ENCODE measurements around the gene ABCA4. TPM values are rescaled to one million over a fixed set of nuclear protein-coding genes. Genes with fewer than 3 reads are reported as not detected.

ABCA4 gene
- polyA plus RNA-seq, 3 donors, result 5.4 to 7.1 (median 6.0) TPM

DNA sequence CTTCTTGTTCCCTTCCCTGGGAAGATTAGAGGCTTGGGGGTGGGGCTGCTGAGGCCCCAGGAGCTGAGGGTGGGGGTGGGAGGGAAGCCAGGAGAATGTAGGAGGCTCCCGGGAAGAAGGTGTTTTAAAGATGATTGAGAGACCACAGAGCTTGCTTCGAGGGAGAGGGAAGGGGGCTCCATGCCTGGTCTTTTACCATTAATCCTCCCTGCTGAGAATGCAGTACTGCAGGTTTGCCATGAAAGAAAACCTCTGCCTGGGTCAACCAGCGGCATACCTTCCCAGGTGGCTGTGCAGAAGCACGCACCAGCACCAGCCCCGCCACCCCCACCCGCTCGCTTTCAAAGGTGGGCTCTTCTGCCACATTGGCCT lies 15.4 kb downstream of the ABCA4 start:
- DNase-seq (ENCODE audit: low read depth in 3 of 3, low spot score in 2 of 3), result no peak

DNA sequence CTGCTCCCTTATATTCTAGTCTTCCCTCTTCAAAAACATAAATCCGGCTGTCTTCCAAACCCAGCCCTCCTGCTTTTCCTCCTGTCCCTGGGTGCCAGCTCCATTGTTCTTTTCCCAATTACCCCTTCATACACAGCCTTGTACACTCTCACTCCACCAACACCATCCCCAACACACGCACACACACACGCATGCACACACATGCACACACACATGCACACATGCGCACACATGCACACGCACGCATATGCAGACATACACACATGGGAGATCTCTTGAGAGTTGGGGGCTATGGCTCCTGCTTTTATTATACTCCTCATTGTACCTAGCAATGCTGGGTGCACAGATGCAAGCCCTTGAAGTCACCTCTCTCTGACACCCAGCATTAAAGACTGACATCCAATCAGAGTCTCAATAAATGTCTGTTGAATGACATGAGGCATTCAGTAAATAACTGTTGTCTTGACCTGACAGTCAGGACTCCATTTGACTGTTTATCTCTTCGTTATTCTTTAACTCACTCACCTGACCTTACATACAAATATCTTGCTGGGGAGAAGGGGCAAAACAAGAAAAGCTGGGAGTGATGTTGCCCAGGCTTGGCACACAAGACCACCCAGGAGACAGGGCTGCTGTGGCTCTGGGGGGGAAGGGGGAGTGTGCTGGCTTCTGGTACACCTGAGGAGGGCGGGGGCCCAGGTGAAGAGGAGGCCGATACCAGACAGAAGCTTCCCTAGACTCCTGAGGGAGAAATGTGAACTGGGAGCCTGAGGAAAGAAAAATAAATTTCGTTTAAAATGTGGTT lies 16.0 kb downstream of the ABCA4 start:
- no peak for DNase-seq (ENCODE audit: low read depth in 3 of 3, low spot score in 2 of 3)

- no peak for DNase-seq (ENCODE audit: low read depth in 3 of 3, low spot score in 2 of 3)
These were observed 16.7 kb downstream of the ABCA4 start for GRCh38 chr1:94104127-94104684.

- DNase-seq (ENCODE audit: low read depth in 3 of 3, low spot score in 2 of 3), result no peak
These were observed 17.3 kb downstream of the ABCA4 start for GRCh38 chr1:94103608-94104007.

GRCh38 chr1:94101613-94102525 lies 19.1 kb downstream of the ABCA4 start:
- DNase-seq (ENCODE audit: low read depth in 3 of 3, low spot score in 2 of 3), result no peak

GRCh38 chr1:94100785-94101612 lies 19.9 kb downstream of the ABCA4 start:
- DNase-seq (ENCODE audit: low read depth in 3 of 3, low spot score in 2 of 3), result no peak

DNA sequence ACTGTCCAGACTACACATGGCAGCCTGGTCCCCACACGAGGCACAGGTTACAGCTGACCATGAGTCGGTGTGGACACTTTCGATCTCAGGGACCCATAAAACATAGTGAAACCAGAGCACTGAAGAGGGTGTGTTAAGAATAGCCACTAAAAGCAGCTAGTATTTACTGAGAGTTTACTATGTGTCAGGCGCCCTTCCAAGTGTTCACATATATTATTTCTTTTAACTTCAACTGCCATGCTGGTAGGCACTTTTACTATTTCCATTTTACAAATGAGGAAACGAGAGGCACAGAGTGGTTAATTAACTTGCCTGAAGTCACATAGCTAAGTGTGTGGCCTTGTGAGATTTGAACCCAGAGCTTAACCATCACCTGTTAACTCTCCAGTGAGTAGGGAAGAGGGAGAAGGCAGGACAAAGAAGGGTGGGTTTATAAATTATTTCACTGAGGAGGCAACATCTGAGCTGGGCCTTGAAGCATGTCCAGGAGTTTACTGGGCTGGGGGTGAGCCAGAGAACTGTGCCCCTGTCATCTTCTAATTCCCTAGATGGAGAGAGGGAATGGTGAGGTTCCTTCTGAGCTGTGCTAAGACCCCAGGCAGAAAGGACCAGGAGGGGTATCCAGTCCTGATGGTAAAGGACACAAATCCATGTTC lies 20.7 kb downstream of the ABCA4 start:
- no peak for DNase-seq (ENCODE audit: low read depth in 3 of 3, low spot score in 2 of 3)

- DNase-seq (ENCODE audit: low read depth in 3 of 3, low spot score in 2 of 3), result no peak
These were observed 21.6 kb downstream of the ABCA4 start for GRCh38 chr1:94099303-94099702.

- DNase-seq (ENCODE audit: low read depth in 3 of 3, low spot score in 2 of 3), result no peak
These were observed 22.3 kb downstream of the ABCA4 start for GRCh38 chr1:94098585-94099111.

DNA sequence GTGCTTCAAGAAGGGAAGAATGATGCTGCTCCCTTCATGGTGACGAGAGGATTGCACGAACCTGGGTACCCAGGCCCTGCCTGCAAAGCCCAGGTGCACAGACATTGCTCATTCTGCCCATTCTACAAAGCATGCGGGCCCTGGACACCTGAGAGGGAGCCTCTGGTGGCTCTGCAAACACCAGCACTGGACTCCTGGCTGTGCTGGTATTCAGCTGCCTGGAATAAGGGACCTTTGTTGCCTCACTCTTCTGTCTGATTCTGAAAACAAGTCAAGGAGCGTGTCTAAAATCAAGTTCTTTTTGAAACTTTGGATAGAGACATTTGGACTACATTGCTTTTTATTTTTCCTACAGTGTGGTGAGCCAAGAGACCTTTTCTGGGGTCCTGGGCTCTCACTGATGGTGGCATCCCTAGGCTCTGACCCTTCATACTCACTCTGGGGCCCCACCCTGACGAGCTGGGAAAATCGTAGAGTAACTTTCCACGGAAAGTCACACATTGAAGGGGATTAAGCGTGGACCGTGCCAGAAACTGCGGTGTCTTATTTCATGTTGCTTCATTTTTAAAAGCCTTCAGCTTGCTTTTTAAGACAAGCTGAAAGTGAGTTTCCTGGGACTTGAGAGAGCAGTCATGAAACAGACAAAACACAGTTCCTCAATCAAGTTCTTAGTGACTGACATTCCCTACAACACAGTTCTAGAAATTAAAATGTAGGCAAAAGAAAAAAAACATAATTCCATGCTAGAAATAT lies 24.0 kb downstream of the ABCA4 start:
- no peak for DNase-seq (ENCODE audit: low read depth in 3 of 3, low spot score in 2 of 3)

- no peak for DNase-seq (ENCODE audit: low read depth in 3 of 3, low spot score in 2 of 3)
These were observed 25.0 kb downstream of the ABCA4 start for GRCh38 chr1:94095744-94096469.

GRCh38 chr1:94095112-94095637 lies 25.8 kb downstream of the ABCA4 start:
- DNase-seq (ENCODE audit: low read depth in 3 of 3, low spot score in 2 of 3), result peak in 1 of 3 donors; percentile 74

- no peak for DNase-seq (ENCODE audit: low read depth in 3 of 3, low spot score in 2 of 3)
These were observed 26.4 kb downstream of the ABCA4 start for GRCh38 chr1:94094469-94095111.

- DNase-seq (ENCODE audit: low read depth in 3 of 3, low spot score in 2 of 3), result no peak
These were observed 27.0 kb downstream of the ABCA4 start for GRCh38 chr1:94093996-94094395.

DNA sequence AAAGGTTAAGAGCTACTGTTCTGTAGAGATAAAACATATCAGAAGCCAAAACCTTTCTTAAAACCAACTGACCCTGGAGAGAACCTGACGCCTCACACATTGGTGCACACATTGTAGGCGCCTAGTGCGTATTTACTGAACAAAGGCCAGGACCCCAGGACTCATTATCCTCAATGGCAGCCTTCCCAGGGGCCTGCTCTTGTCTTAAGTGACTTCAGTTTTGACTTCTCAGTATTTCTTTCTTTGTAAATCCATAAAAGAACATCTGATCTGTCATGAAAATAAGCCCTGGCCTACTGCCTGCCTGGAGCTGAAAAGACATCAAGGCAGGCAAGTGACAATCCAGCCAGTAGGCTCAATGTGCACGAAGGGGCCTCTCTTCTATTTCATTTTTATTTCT lies 27.6 kb downstream of the ABCA4 start:
- no peak for DNase-seq (ENCODE audit: low read depth in 3 of 3, low spot score in 2 of 3)

GRCh38 chr1:94092210-94092613 lies 28.7 kb downstream of the ABCA4 start:
- no peak for DNase-seq (ENCODE audit: low read depth in 3 of 3, low spot score in 2 of 3)

GRCh38 chr1:94090761-94091160 lies 30.2 kb downstream of the ABCA4 start:
- DNase-seq (ENCODE audit: low read depth in 3 of 3, low spot score in 2 of 3), result no peak

- no peak for DNase-seq (ENCODE audit: low read depth in 3 of 3, low spot score in 2 of 3)
These were observed 33.8 kb downstream of the ABCA4 start for GRCh38 chr1:94087193-94087592.

All from right renal cortex interstitium (tissue), 3 donors.